Right lobe of liver (tissue), 6 donors: ENCODE results near the gene LXN. TPM values are rescaled to one million over a fixed set of nuclear protein-coding genes. Genes with fewer than 3 reads are reported as not detected.
A peak's percentile ranks its signal among the peaks of the same experiment; 100 is the strongest.

ENCODE experiments used
- ATAC-seq, 4 donors: fragments of 200-7000 bp; cut with Tn5 transposase; one replicate each; pipeline ENCODE4 v1.9.1; 2020; ENCODE audit warnings: mild to moderate bottlenecking in 4 of 4, moderate library complexity in 4 of 4
- DNase-seq, 3 donors: peaks; one replicate each; pipeline ENCODE4 v3.0.0-alpha.2; 2020
- H3K27ac ChIP-seq, 3 donors: fragments of 200-600 bp; one replicate each; pipeline ENCODE4 v1.8.0; 2022
- H3K27me3 ChIP-seq, 2 donors: fragments of 200-600 bp; one replicate each; pipeline ENCODE4 v1.8.0; 2022
- H3K36me3 ChIP-seq, 4 donors: fragments of 200-600 bp; sonication (generic) in 1 of 4; one replicate each; pipeline versions ENCODE4 v1.5.1 to v1.8.0; 2017 to 2022; ENCODE audit warnings: control low read depth in 1 of 4
- H3K4me1 ChIP-seq, 4 donors: fragments of 200-600 bp; sonication (generic) in 1 of 4; one replicate each; pipeline versions ENCODE4 v1.5.1 to v1.8.0; 2017 to 2022; ENCODE audit warnings: control low read depth in 1 of 4
- H3K4me3 ChIP-seq, 3 donors: fragments of 200-600 bp; one replicate each; pipeline ENCODE4 v1.8.0; 2022
- H3K9me3 ChIP-seq, 4 donors: fragments of 200-600 bp; sonication (generic) in 1 of 4; one replicate each; pipeline versions ENCODE4 v1.5.1 to v1.8.0; 2017 to 2022; ENCODE audit warnings: control low read depth in 1 of 4
- POLR2A ChIP-seq: fragments of 450-650 bp; IDR thresholded peaks from one replicate; pipeline ENCODE4 v1.6.1; 2017; ENCODE audit warnings: antibody characterized with exemption, mild to moderate bottlenecking
- WGBS: methylation state at CpG from one replicate; pipeline ENCODE4 v1.1.6; 2018; ENCODE audit warnings: low coverage, low lambda C conversion rate; ENCODE audit not compliant: insufficient coverage; ENCODE audit errors: missing lambda C conversion rate; 5-methylcytosine and 5-hydroxymethylcytosine counted together
- intact Hi-C, 2 donors: fragments of 100-400 bp; cut with DNase I; formaldehyde crosslinking; loops; one replicate each; pipeline versions ENCODE4 v1.11.2 to v1.14.1; 2022
- total RNA-seq, 6 experiments: library from RNA; depleted of rRNA in 2 of 6; stranded (reverse); fragments of >200 nt in 2 of 6; fragmentation: NEBNext Ultra II Directional in 3 of 6; extraction: Animal tissue kit (Norgen Biotek cat#: 25700) in 3 of 6; gene quantifications; one replicate each; pipeline versions ENCODE4 v1.1.0 to v1.2.4, GENCODE V29; 2016 to 2023
- TF ChIP-seq, protein P1 (sequence below), 4 donors: fragments of 200-600 bp in 3 of 4; fragments of 450-650 bp in 1 of 4; IDR thresholded peaks; one replicate each; pipeline versions ENCODE4 v1.5.1 to v1.8.0; 2016 to 2022; ENCODE audit warnings: antibody characterized with exemption in 4 of 4, mild to moderate bottlenecking in 2 of 4
- donor health status: DM: no; HTN: yes; CAD: no.
- donor health status: DM: no; HTN: no; CAD: no.
- donor health status: DM: no; HTN: no; CAD: no.
- donor health status: DM: no; HTN: yes; CAD: no.
- donor health status: DM: no; HTN: yes; CAD: no.

The LXN gene
- total RNA-seq, 6 experiments from 2014 or later = 0.84 to 3.4 (median 2.0) TPM

DNA sequence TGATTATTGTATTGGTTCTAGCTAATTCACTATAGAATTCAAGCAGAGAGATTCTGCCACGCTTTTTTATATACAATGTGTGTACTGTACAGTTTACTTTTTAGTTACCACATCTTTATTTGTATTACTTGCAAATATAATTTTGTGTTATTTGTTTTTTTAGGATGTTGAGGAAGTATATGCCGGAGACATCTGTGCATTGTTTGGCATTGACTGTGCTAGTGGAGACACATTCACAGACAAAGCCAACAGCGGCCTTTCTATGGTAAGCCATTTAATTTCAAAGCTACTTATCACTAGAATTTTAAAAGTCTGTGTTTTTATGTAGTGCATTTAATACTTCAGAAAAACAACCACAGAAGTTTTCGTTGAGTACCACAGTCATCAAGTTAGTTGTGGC is 11.7 kb downstream of the LXN start:
- Histone ChIP-seq H3K36me3 (peaks cover 0 to 47% (median 16%) of the 10 kb centered on the region in 4 donors), H3K4me1 (no peaks in the 10 kb centered on the region), H3K27ac (no peak overlapping the region), H3K4me3 (no peak overlapping the region), H3K27me3 (no peaks in the 10 kb centered on the region), H3K9me3 (no peaks in the 10 kb centered on the region)
- intact Hi-C loops = loop anchor here in 1 of 2 donors (10.0 kb wide), 1 partner anchor 64 kb away; no protein-coding TSS in a partner anchor
- DNase-seq (no peak), ATAC-seq (no peak)
- TF ChIP-seq, protein P1, sequence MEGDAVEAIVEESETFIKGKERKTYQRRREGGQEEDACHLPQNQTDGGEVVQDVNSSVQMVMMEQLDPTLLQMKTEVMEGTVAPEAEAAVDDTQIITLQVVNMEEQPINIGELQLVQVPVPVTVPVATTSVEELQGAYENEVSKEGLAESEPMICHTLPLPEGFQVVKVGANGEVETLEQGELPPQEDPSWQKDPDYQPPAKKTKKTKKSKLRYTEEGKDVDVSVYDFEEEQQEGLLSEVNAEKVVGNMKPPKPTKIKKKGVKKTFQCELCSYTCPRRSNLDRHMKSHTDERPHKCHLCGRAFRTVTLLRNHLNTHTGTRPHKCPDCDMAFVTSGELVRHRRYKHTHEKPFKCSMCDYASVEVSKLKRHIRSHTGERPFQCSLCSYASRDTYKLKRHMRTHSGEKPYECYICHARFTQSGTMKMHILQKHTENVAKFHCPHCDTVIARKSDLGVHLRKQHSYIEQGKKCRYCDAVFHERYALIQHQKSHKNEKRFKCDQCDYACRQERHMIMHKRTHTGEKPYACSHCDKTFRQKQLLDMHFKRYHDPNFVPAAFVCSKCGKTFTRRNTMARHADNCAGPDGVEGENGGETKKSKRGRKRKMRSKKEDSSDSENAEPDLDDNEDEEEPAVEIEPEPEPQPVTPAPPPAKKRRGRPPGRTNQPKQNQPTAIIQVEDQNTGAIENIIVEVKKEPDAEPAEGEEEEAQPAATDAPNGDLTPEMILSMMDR (IDR thresholded peaks at IDR 0.05) = no peak
- TF ChIP-seq POLR2A = no peak
- WGBS = 86% methylated on average over 4 of the region's 4 CpGs

DNA sequence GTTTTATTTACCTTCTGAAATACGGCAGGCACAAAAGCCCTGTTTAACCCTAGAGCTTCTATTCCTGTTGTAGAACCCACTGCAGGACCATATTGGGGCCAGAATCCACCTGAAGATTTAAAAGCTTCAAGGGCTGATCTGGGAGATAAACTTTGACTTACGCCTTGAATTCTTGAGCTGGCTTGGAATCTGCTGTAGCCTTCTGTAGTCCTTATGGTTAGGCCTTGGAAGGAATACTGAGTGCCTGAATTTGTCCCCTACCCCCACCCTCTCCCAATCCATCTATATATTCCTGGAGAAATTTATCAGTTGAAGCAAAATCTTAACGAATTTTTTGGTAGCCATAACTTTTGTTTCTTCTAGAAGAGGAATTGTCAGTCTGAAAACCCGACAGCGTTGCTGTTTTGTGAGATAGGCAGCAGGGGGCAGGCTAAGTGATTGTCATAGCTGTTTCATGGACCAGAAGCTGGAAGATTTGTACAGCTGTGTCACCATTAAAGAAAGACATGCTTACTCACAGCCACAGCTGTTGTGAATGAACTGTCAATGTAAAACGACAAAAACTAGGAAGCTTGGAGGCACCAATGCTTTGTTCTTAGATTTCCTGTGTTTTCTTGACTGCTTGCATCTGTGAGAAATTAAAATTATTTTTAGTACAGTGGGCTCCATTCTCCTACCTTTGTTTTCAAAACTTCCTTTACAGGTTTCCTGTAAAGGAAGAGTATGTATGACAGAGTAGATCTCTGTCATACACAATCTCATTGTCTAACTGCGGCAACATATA is 12.8 kb downstream of the LXN start:
- H3K27me3 ChIP-seq = no peaks in the 10 kb centered on the region
- peak in 1 of 3 donors; percentile 56 for DNase-seq
- peak overlapping the region in 1 of 3 donors; percentile 8 for H3K27ac ChIP-seq
- peak; percentile 87 to 97 (median 92) for ATAC-seq
- no peak for TF ChIP-seq POLR2A
- TF ChIP-seq, protein P1 (IDR thresholded peaks at IDR 0.05) = peak; percentile 56 to 72 (median 68)
- peaks cover 0 to 46% (median 16%) of the 10 kb centered on the region in 4 donors for H3K36me3 ChIP-seq
- H3K4me1 ChIP-seq = no peaks in the 10 kb centered on the region
- 35% methylated on average over 7 of the region's 7 CpGs for WGBS
- no peak overlapping the region for H3K4me3 ChIP-seq
- H3K9me3 ChIP-seq = no peaks in the 10 kb centered on the region
- intact Hi-C loops = loop anchor here in 1 of 2 donors (10.0 kb wide), 1 partner anchor 65 kb away; no protein-coding TSS in a partner anchor

DNA sequence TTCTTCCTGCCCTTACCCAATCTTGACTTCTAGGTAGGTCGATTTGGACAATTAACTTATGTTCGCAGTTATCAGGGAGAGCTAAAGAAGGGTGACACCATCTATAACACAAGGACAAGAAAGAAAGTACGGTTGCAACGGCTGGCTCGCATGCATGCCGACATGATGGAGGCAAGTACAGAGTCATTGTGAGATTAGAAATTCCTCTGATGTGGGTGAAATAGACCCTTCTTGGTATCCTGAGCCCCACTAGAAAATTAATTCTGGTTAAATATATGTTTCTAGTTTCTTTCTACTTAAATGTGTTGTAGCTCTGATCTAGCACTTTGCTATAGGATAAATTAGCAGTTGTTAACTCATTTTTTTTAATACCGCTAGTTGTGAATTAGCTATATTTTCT is 13.6 kb downstream of the LXN start:
- DNase-seq = no peak
- Histone ChIP-seq H3K4me1 (no peaks in the 10 kb centered on the region), H3K36me3 (peaks cover 0 to 52% (median 18%) of the 10 kb centered on the region in 4 donors), H3K4me3 (no peak overlapping the region), H3K27ac (no peak overlapping the region), H3K27me3 (no peaks in the 10 kb centered on the region), H3K9me3 (no peaks in the 10 kb centered on the region)
- TF ChIP-seq, protein P1 (IDR thresholded peaks at IDR 0.05) = no peak
- no peak for ATAC-seq
- 84% methylated on average over 7 of the region's 7 CpGs for WGBS
- intact Hi-C loops = no loop called here

DNA sequence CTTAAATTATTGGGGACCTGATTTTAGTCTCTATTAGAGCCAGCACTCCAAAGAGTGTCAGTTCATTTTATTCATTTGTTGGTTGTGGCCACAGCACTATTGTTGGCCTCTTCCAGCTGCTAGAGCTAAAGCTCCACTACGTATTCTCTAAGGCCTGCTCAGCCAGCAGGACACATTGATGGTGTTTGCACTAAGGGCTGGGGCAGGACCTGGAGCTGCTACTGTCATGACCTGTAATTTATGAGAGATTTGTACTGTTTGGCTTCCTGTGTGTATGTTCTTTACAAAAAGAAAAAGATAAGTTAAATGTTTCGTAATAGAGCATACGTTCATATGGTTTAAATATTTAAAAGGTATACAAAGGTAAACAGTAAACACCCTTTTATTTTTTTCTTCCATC is 20.0 kb downstream of the LXN start:
- ATAC-seq (no peak), DNase-seq (no peak)
- peaks cover 0 to 49% (median 9%) of the 10 kb centered on the region in 4 donors for H3K36me3 ChIP-seq
- H3K4me1 ChIP-seq = no peaks in the 10 kb centered on the region
- H3K27me3 ChIP-seq = no peaks in the 10 kb centered on the region
- intact Hi-C loops = no loop called here
- no peak overlapping the region for H3K4me3 ChIP-seq
- WGBS = 66% methylated on average over 3 of the region's 3 CpGs
- no peaks in the 10 kb centered on the region for H3K9me3 ChIP-seq
- TF ChIP-seq, protein P1 (IDR thresholded peaks at IDR 0.05) = no peak
- no peak for TF ChIP-seq POLR2A
- no peak overlapping the region for H3K27ac ChIP-seq
